ENCODE measurements around the gene LSM4.

DNA sequence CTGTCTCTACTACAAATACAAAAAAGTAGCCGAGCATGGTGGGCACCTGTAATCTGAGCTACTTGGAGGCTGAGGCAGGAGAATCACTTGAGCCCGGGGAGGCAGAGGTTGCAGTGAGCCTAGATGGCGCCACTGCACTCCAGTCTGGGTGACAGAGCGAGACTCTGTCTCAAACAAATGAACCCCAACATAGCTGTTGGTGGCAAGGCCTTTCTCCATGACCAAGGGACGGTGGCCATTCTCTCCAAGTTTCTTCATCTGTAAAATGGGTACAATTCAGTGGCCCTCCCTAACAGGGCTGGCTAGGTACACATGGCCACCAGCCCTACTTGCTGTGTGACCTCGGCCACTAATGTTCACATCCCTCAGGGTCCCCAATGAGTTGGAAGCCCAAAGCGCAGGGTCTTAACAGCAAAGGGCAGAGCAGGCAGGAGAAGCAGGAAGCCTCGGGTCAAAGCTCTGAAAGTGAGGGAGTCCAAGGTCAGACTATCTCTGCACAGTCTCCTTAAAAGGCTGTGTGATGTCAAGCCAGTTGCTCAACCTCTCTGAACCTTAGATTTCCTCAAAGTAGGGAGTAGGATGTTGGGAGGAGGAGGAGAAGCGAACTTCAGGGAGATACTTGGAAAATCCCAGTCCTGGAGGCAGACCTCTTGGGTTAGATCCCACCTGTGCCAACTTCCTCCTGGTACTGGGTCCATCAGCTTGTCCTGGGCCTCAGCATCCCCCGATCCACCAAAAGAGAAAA lies 44.2 kb downstream of the LSM4 start:
- no peak for TF ChIP-seq EZH2 (IDR thresholded peaks at IDR 0.05; ENCODE audit: insufficient read depth, poor library complexity, severe bottlenecking)
- TF ChIP-seq EZH2phosphoT487 (IDR thresholded peaks at IDR 0.05; ENCODE audit: insufficient read depth, low read depth), result no peak
